IMR-90 (cell line): Measurements from ENCODE around the gene DPP10. TPM values are rescaled to one million over a fixed set of nuclear protein-coding genes. Genes with fewer than 3 reads are reported as not detected.

Source experiments
- ATAC-seq: fragments of 200-7000 bp; cut with Tn5 transposase; 2 replicates; pipeline ENCODE4 v1.9.1; 2020; ENCODE audit warnings: low read depth, mild to moderate bottlenecking, moderate library complexity
- BruUV-seq: library from RNA; stranded (reverse); fragments of 400-500 nt; replicated peaks from 2 replicates; lab custom pipeline; 2021; lab: Mats Ljungman, UMichigan
- CTCF ChIA-PET: fragments of 300-600 bp; formaldehyde crosslinking; extraction: SDS; loops from one replicate; lab custom pipeline; 2021; ENCODE audit warnings: antibody characterized with exemption; lab: Yijun Ruan, JAX
- POLR2A ChIA-PET: fragments of 300-600 bp; sonication (Branson Sonifier 250); formaldehyde crosslinking; loops from one replicate; lab custom pipeline; 2022; ENCODE audit warnings: antibody characterized with exemption; ENCODE audit not compliant: unreplicated experiment; lab: Charles Lee
- DNase-seq: peaks from one replicate; pipeline ENCODE4 v3.0.0; 2013
- H2AFZ ChIP-seq: replicated peaks from 2 replicates; pipeline ENCODE3; 2013; ENCODE audit warnings: low read length, mild to moderate bottlenecking; ENCODE audit not compliant: poor library complexity
- H2AK5ac ChIP-seq: 2 replicates; pipeline ENCODE4 v1.6.1; 2013; ENCODE audit warnings: low read depth, low read length, inconsistent platforms
- H2AK9ac ChIP-seq: replicated peaks from 2 replicates; pipeline ENCODE3; 2013; ENCODE audit warnings: mild to moderate bottlenecking, low read depth, low read length, moderate library complexity; ENCODE audit not compliant: poor library complexity
- H2BK120ac ChIP-seq: 2 replicates; pipeline ENCODE4 v1.6.1; 2013; ENCODE audit warnings: low read depth, low read length, inconsistent platforms
- H2BK15ac ChIP-seq: 3 replicates; pipeline ENCODE4 v1.6.1; 2013; ENCODE audit warnings: low read depth, low read length, inconsistent platforms
- H2BK20ac ChIP-seq: 2 replicates; pipeline ENCODE4 v1.6.1; 2013; ENCODE audit warnings: low read depth, mild to moderate bottlenecking, inconsistent platforms, low read length, moderate library complexity
- H2BK5ac ChIP-seq: 2 replicates; pipeline ENCODE4 v1.6.1; 2013; ENCODE audit warnings: mild to moderate bottlenecking, low read depth, low read length, inconsistent platforms; ENCODE audit not compliant: poor library complexity, severe bottlenecking
- H3K14ac ChIP-seq: replicated peaks from 2 replicates; pipeline ENCODE4 v1.6.1; 2013; ENCODE audit warnings: low read depth, low read length, inconsistent platforms
- H3K18ac ChIP-seq: 2 replicates; pipeline ENCODE4 v1.6.1; 2013; ENCODE audit warnings: low read depth, low read length, control low read depth
- H3K23ac ChIP-seq: 2 replicates; pipeline ENCODE4 v1.6.1; 2013; ENCODE audit warnings: low read depth, low read length, inconsistent platforms
- H3K27ac ChIP-seq: 2 replicates; pipeline ENCODE4 v1.5.1; 2013; ENCODE audit warnings: mild to moderate bottlenecking, control low read depth, low read length; ENCODE audit not compliant: insufficient read depth
- H3K27me3 ChIP-seq: 2 replicates; pipeline ENCODE4 v1.6.1; 2013; ENCODE audit warnings: low read length; ENCODE audit not compliant: control insufficient read depth, insufficient read depth
- H3K36me3 ChIP-seq: 2 replicates; pipeline ENCODE4 v1.6.1; 2013; ENCODE audit warnings: low read length, mixed read lengths; ENCODE audit not compliant: control insufficient read depth, insufficient read depth
- H3K4ac ChIP-seq: 2 replicates; pipeline ENCODE4 v1.6.1; 2013; ENCODE audit warnings: low read depth, low read length, inconsistent platforms
- H3K4me1 ChIP-seq: 2 replicates; pipeline ENCODE4 v1.6.1; 2013; ENCODE audit warnings: low read length, mixed read lengths; ENCODE audit not compliant: control insufficient read depth, insufficient read depth
- H3K4me2 ChIP-seq: 2 replicates; pipeline ENCODE4 v1.6.1; 2013; ENCODE audit warnings: low read depth, mild to moderate bottlenecking, control low read depth, low read length, moderate library complexity
- H3K4me3 ChIP-seq: 2 replicates; pipeline ENCODE4 v1.5.1; 2013; ENCODE audit warnings: low read depth, mild to moderate bottlenecking, control low read depth, low read length, moderate library complexity; ENCODE audit not compliant: insufficient read depth
- H3K56ac ChIP-seq: 2 replicates; pipeline ENCODE4 v1.6.1; 2013; ENCODE audit warnings: low read length, inconsistent platforms; ENCODE audit not compliant: insufficient read depth; ENCODE audit errors: extremely low read depth
- H3K79me1 ChIP-seq, 2 experiments: 2 replicates each; pipeline ENCODE4 v1.6.1; 2013; ENCODE audit warnings: low read length in 2 of 2, inconsistent platforms in 1 of 2, low read depth in 1 of 2
- H3K9ac ChIP-seq: 2 replicates; pipeline ENCODE4 v1.6.1; 2013; ENCODE audit warnings: low read depth, low read length, control low read depth
- H3K9me1 ChIP-seq: 2 replicates; pipeline ENCODE4 v1.6.1; 2013; ENCODE audit warnings: low read length, inconsistent platforms; ENCODE audit not compliant: insufficient read depth
- H3K9me3 ChIP-seq: 2 replicates; pipeline ENCODE4 v1.6.1; 2013; ENCODE audit warnings: low read length; ENCODE audit not compliant: control insufficient read depth, insufficient read depth
- H4K20me1 ChIP-seq: 2 replicates; pipeline ENCODE4 v1.6.1; 2013; ENCODE audit warnings: low read length, inconsistent platforms; ENCODE audit not compliant: insufficient read depth
- H4K5ac ChIP-seq: 2 replicates; pipeline ENCODE4 v1.6.1; 2013; ENCODE audit warnings: mild to moderate bottlenecking, low read depth, low read length, control low read depth
- H4K8ac ChIP-seq, 2 experiments: 2 replicates each; pipeline ENCODE4 v1.6.1; 2013; ENCODE audit warnings: low read depth in 2 of 2, low read length in 2 of 2, control low read depth in 1 of 2, inconsistent platforms in 1 of 2
- H4K91ac ChIP-seq: 2 replicates; pipeline ENCODE4 v1.6.1; 2013; ENCODE audit warnings: low read depth, low read length, inconsistent platforms; ENCODE audit not compliant: insufficient read depth
- BHLHE40 ChIP-seq: fragments of 150-350 bp; IDR thresholded peaks from 2 replicates; pipeline ENCODE4 v1.6.1; 2016; ENCODE audit warnings: mild to moderate bottlenecking, low read depth, low read length
- CEBPB ChIP-seq: IDR thresholded peaks from 2 replicates; pipeline ENCODE4 v1.6.1; 2012; ENCODE audit warnings: low read depth, low read length, improper control_type of control experiment
- CHD1 ChIP-seq: IDR thresholded peaks from 2 replicates; pipeline ENCODE4 v1.6.1; 2012; ENCODE audit warnings: low read depth, low read length, improper control_type of control experiment
- CTCF ChIP-seq: conservative IDR thresholded peaks from 2 replicates; pipeline ENCODE4 v1.5.1; 2012; ENCODE audit warnings: mild to moderate bottlenecking, low read depth, low read length, improper control_type of control experiment
- ELK1 ChIP-seq: fragments of 150-350 bp; IDR thresholded peaks from 2 replicates; pipeline ENCODE4 v1.6.1; 2016; ENCODE audit warnings: low read depth, mild to moderate bottlenecking, low read length, moderate library complexity, borderline replicate concordance
- FOS ChIP-seq: fragments of 150-350 bp; IDR thresholded peaks from 2 replicates; pipeline ENCODE4 v1.6.1; 2016; ENCODE audit warnings: low read depth, low read length
- MAFK ChIP-seq: IDR thresholded peaks from 2 replicates; pipeline ENCODE4 v1.6.1; 2012; ENCODE audit warnings: low read depth, low read length, improper control_type of control experiment
- MAZ ChIP-seq: IDR thresholded peaks from 2 replicates; pipeline ENCODE4 v1.6.1; 2012; ENCODE audit warnings: low read depth, mild to moderate bottlenecking, low read length, improper control_type of control experiment, moderate library complexity, borderline replicate concordance
- MXI1 ChIP-seq: IDR thresholded peaks from 2 replicates; pipeline ENCODE4 v1.6.1; 2012; ENCODE audit warnings: low read depth, mild to moderate bottlenecking, low read length, moderate library complexity, borderline replicate concordance
- NFE2L2 ChIP-seq: fragments of 150-350 bp; IDR thresholded peaks from 2 replicates; pipeline ENCODE4 v1.6.1; 2016; ENCODE audit warnings: low read depth, mild to moderate bottlenecking, low read length
- POLR2A ChIP-seq: IDR thresholded peaks from 2 replicates; pipeline ENCODE4 v1.6.1; 2012; ENCODE audit warnings: mild to moderate bottlenecking, low read depth, low read length
- RAD21 ChIP-seq: IDR thresholded peaks from 2 replicates; pipeline ENCODE4 v1.6.1; 2012; ENCODE audit warnings: low read length, improper control_type of control experiment
- RCOR1 ChIP-seq: IDR thresholded peaks from 2 replicates; pipeline ENCODE4 v1.6.1; 2012; ENCODE audit warnings: mild to moderate bottlenecking, low read length, improper control_type of control experiment; ENCODE audit not compliant: insufficient replicate concordance
- RFX5 ChIP-seq: IDR thresholded peaks from 2 replicates; pipeline ENCODE4 v1.8.0; 2012; ENCODE audit warnings: low read depth, mild to moderate bottlenecking, low read length, moderate library complexity
- SMC3 ChIP-seq: fragments of 150-350 bp; IDR thresholded peaks from 2 replicates; pipeline ENCODE4 v1.6.1; 2016; ENCODE audit warnings: low read depth, mild to moderate bottlenecking, antibody characterized with exemption, low read length, moderate library complexity
- USF2 ChIP-seq: fragments of 150-350 bp; IDR thresholded peaks from 2 replicates; pipeline ENCODE4 v1.6.1; 2017; ENCODE audit warnings: mild to moderate bottlenecking, antibody characterized with exemption, low read length, low read depth
- WGBS, 2 experiments: methylation state at CpG; one replicate each; pipeline versions ENCODE4 v1.1.5 to v1.1.7; 2013; ENCODE audit warnings: missing lambda C conversion rate in 2 of 2; ENCODE audit not compliant: insufficient read length in 1 of 2; ENCODE audit errors: extremely low coverage in 2 of 2; 5-methylcytosine and 5-hydroxymethylcytosine counted together
- dilution Hi-C: fragments of 300-500 bp; cut with HindIII; formaldehyde crosslinking; loops from one replicate; pipeline ENCODE4 v1.14.3; 2018; ENCODE audit warnings: low sequenced_read_pairs; ENCODE audit not compliant: unreplicated experiment
- in situ Hi-C: fragments of 300-500 bp; cut with MboI; formaldehyde crosslinking; loops from 3 replicates; pipeline ENCODE4 v1.14.3; 2019; ENCODE audit warnings: low sequenced_read_pairs, inconsistent platforms, mixed read lengths
- intact Hi-C: fragments of 100-400 bp; cut with micrococcal nuclease; formaldehyde crosslinking; loops from 2 replicates; pipeline ENCODE4 v1.10.0; 2022
- polyA plus RNA-seq, 3 experiments: library from polyadenylated mRNA; depleted of rRNA; stranded (reverse); fragments of >200 nt; gene quantifications; 2 replicates each; pipeline ENCODE4 v1.2.3, GENCODE V29; 2012; ENCODE audit warnings: low replicate concordance in 1 of 3
- total RNA-seq: library from RNA; depleted of rRNA; stranded (reverse); fragments of >200 nt; gene quantifications from 2 replicates; pipeline ENCODE4 v1.2.3, GENCODE V29; 2012

Gene DPP10
- total and polyA plus RNA-seq, 2 of the 4 experiments (the other 2 are of a cell fraction), result not detected

- Histone ChIP-seq H2AK5ac (no peak overlapping the region), H3K4me3 (no peak overlapping the region), H3K14ac (no peak overlapping the region), H4K91ac (no peak overlapping the region), H2BK15ac (no peak overlapping the region), H3K9me3 (no peaks in the 10 kb centered on the region), H3K56ac (no peak overlapping the region), H3K4me2 (no peak overlapping the region), H3K4me1 (no peaks in the 10 kb centered on the region), H2AK9ac (no peak overlapping the region), H4K8ac (no peak overlapping the region), H3K23ac (no peak overlapping the region), H3K9me1 (no peaks in the 10 kb centered on the region), H3K36me3 (no peaks in the 10 kb centered on the region), H3K79me1 (no peaks in the 10 kb centered on the region), H2BK20ac (no peak overlapping the region), H3K9ac (no peak overlapping the region), H3K27me3 (no peaks in the 10 kb centered on the region), H4K20me1 (no peaks in the 10 kb centered on the region), H3K27ac (no peak overlapping the region), H2BK5ac (no peak overlapping the region), H3K4ac (no peak overlapping the region), H4K5ac (no peak overlapping the region), H2BK120ac (no peak overlapping the region), H2AFZ (no peak overlapping the region), H3K18ac (no peak overlapping the region)
- POLR2A ChIA-PET, result no interaction called here
- no CpG with 5 or more reads among the region's 8 CpGs for WGBS, 2 experiments
- CTCF ChIA-PET, result no interaction called here
- DNase-seq, result no peak
- in situ Hi-C loops, result no loop called here
- intact Hi-C loops, result no loop called here
- dilution Hi-C loops, result no loop called here
- TF ChIP-seq CEBPB (no peak), CTCF (no peak), RCOR1 (no peak), BHLHE40 (no peak), NFE2L2 (no peak), FOS (no peak), ELK1 (no peak), POLR2A (no peak), SMC3 (no peak), RAD21 (no peak), MAFK (no peak), RFX5 (no peak), USF2 (no peak), MXI1 (no peak), CHD1 (no peak), MAZ (no peak)
- ATAC-seq, result no peak
- no TSS peak for BruUV-seq
Observed at GRCh38 chr2:114609801-114610200, 167.4 kb downstream of the DPP10 start.
